ENCODE results near the gene PHACTR3. TPM values are rescaled to one million over a fixed set of nuclear protein-coding genes. Genes with fewer than 3 reads are reported as not detected.

PHACTR3 gene
- total and polyA plus RNA-seq, 2 of the 8 experiments (the other 6 are each of a cell fraction or from before 2014, with no cell fraction given) = 0.05 to 0.13 TPM

DNA sequence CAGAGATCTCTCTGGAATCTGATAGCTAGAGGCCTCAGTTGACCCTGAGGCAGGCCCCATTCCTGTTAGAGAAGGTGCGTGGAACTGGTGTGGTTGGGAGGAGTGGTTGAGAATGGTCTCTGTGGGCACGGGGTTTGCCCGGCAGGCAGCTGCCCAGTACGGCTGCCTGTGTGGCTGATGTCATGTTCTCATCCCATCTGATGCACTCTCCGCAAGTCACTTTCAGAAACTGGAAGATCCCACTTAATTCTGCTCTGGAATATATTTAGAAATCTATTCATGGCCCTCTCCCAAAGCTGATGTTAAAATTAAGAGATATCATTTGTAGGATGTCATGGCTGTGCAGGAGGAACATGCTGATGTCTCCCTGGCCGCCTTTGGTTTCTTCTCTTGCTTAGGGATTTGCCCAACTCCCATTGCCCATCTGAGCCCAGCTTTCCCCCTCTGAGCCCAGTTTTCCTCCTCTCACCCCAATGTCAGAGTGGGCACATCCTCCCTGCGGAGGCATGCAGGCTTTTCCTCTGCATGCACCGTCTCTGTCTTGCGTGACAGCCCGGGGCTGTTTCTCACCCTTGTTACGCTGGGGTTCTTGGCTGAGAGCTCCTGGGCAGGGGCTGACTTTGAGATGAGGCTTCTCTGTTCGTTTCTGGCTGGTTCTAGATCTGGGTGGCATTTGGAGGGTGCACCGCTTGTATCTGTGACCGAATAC is 21.0 kb downstream of the PHACTR3 start:
- DNase-seq (ENCODE audit: low read depth in 1 of 2, low spot score in 2 of 2) = no peak
- Histone ChIP-seq H2BK15ac (ENCODE audit: low read length) (no peak overlapping the region), H2BK120ac (replicated peaks; ENCODE audit: low read depth, low read length) (no peak overlapping the region), H3K9me3 (ENCODE audit: insufficient read depth in 2 of 2, low read depth in 1 of 2, low read length in 1 of 2) (peaks cover 79 to 92% of the 10 kb centered on the region in 2 experiments), H3K14ac (ENCODE audit: insufficient read length) (no peak overlapping the region), H3K23ac (ENCODE audit: insufficient read length) (no peak overlapping the region), H3K4me2 (ENCODE audit: insufficient read depth in 1 of 2, low read depth in 2 of 2, low read length in 2 of 2) (no peak overlapping the region), H3K27ac (ENCODE audit: low read depth, low read length) (no peak overlapping the region), H3K27me3 (replicated peaks in 1 of 4; ENCODE audit: control insufficient read depth in 3 of 4, extremely low read depth in 1 of 4, insufficient read depth in 3 of 4, low read length in 3 of 4) (no peaks in the 10 kb centered on the region), H2BK12ac (ENCODE audit: low read depth, low read length) (no peak overlapping the region), H3K9ac (replicated peaks in 1 of 4; ENCODE audit: extremely low read depth in 1 of 4, low read depth in 3 of 4, low read length in 3 of 4) (no peak overlapping the region), H3K79me2 (ENCODE audit: control insufficient read depth in 1 of 2, insufficient read depth in 2 of 2, low read length in 2 of 2) (no peaks in the 10 kb centered on the region), H3K4me1 (replicated peaks in 1 of 4; ENCODE audit: control insufficient read depth in 3 of 4, insufficient read depth in 4 of 4, low read length in 3 of 4) (no peaks in the 10 kb centered on the region), H3K23me2 (ENCODE audit: low read depth, low read length) (no peaks in the 10 kb centered on the region), H4K91ac (replicated peaks; ENCODE audit: insufficient read length, low read length) (no peak overlapping the region), H3K79me1 (ENCODE audit: low read depth, low read length) (no peaks in the 10 kb centered on the region), H3K4me3 (ENCODE audit: extremely low read depth in 1 of 4, insufficient read depth in 2 of 4, low read depth in 3 of 4, low read length in 4 of 4) (no peak overlapping the region), H2AFZ (ENCODE audit: low read length) (no peak overlapping the region), H4K20me1 (replicated peaks in 1 of 2; ENCODE audit: control insufficient read depth in 1 of 2, insufficient read depth in 2 of 2, low read length in 2 of 2) (no peaks in the 10 kb centered on the region), H3K56ac (replicated peaks; ENCODE audit: insufficient read length, low read depth, low read length) (no peak overlapping the region), H3K36me3 (ENCODE audit: control insufficient read depth in 2 of 4, insufficient read depth in 4 of 4, low read length in 3 of 4) (no peaks in the 10 kb centered on the region), H2BK5ac (ENCODE audit: low read depth, low read length) (no peak overlapping the region), H3K4ac (replicated peaks; ENCODE audit: insufficient read length, low read depth, low read length) (no peak overlapping the region), H4K5ac (ENCODE audit: insufficient read length, low read depth, low read length) (no peak overlapping the region), H3K18ac (ENCODE audit: extremely low read depth, low read length) (no peak overlapping the region), H2AK5ac (ENCODE audit: low read depth, low read length) (no peak overlapping the region), H2BK20ac (ENCODE audit: low read length) (no peak overlapping the region), H4K8ac (ENCODE audit: extremely low read depth, insufficient read depth, low read length) (no peak overlapping the region)
- ChIA-PET POLR2A (ENCODE audit: partially characterized antibody) (no interaction called here), CTCF (ENCODE audit: partially characterized antibody) (interaction anchor here (0.6 kb wide), 1 partner anchor 27 kb away, joined by 3 read pairs; no protein-coding TSS in a partner anchor)
- FAIRE-seq = no peak
- 83% methylated on average over 12 of the region's 14 CpGs; no CpG with 5 or more reads in 1 of the 2 experiments for WGBS, 2 experiments (ENCODE audit: extremely low coverage in 1 of 2, insufficient coverage in 1 of 2, insufficient read length in 1 of 2, insufficient replicate concordance in 2 of 2, low coverage in 1 of 2, low lambda C conversion rate in 2 of 2, missing lambda C conversion rate in 1 of 2)
- TF ChIP-seq JUN (IDR thresholded peaks at IDR 0.05; ENCODE audit: low read depth, low read length) (no peak), CBX8 (IDR thresholded peaks at IDR 0.05; ENCODE audit: borderline replicate concordance, low read depth, low read length) (no peak), CBX5 (IDR thresholded peaks at IDR 0.05; ENCODE audit: low read depth, low read length) (no peak), RNF2 (IDR thresholded peaks at IDR 0.05; ENCODE audit: borderline replicate concordance, low read depth, low read length, missing control alignments, poor library complexity, severe bottlenecking) (no peak), BCL11A (IDR thresholded peaks at IDR 0.05; ENCODE audit: low read depth in 2 of 2, low read length in 2 of 2) (no peak), SAP30 (IDR thresholded peaks at IDR 0.05; ENCODE audit: insufficient read depth, insufficient replicate concordance, low read length) (no peak), SIRT6 (IDR thresholded peaks at IDR 0.05; ENCODE audit: low read length) (no peak), NRF1 (IDR thresholded peaks at IDR 0.05; ENCODE audit: low read depth, low read length) (no peak), SIX5 (IDR thresholded peaks at IDR 0.05; ENCODE audit: low read depth, low read length) (no peak), GTF2F1 (IDR thresholded peaks at IDR 0.05; ENCODE audit: borderline replicate concordance, low read depth, low read length) (no peak), PHF8 (conservative IDR thresholded peaks at IDR 0.05; ENCODE audit: low read depth, low read length) (no peak), SP1 (IDR thresholded peaks at IDR 0.05; ENCODE audit: low read depth, low read length) (no peak)
